Pancreas (tissue), 10 donors: Measurements from ENCODE around the gene HOXA6. TPM values are rescaled to one million over a fixed set of nuclear protein-coding genes. Genes with fewer than 3 reads are reported as not detected.

Source experiments
- ATAC-seq, 4 donors: fragments of 200-7000 bp; cut with Tn5 transposase; one replicate each; pipeline versions ENCODE4 v1.8.0 to v1.9.1; 2020; ENCODE audit warnings: mild to moderate bottlenecking in 4 of 4, moderate library complexity in 4 of 4
- DNase-seq, 6 donors: peaks; one replicate each; pipeline ENCODE4 v3.0.0-alpha.2; 2020
- FAIRE-seq: peaks from 2 replicates; lab custom pipeline; 2012; peaks lifted over from hg19 to GRCh38; lab: Jason Lieb, UNC
- H3K27ac ChIP-seq, 4 donors: fragments of 200-600 bp; sonication (generic); 1 replicate in 3 of 4; 2 replicates in 1 of 4; pipeline versions ENCODE4 v1.5.0 to v1.8.0; 2020
- H3K27me3 ChIP-seq, 4 donors: fragments of 200-600 bp; one replicate each; pipeline ENCODE4 v1.8.0; 2021
- H3K36me3 ChIP-seq, 3 donors: fragments of 200-600 bp; sonication (generic) in 1 of 3; one replicate each; pipeline versions ENCODE4 v1.5.0 to v1.8.0; 2020 to 2021
- H3K4me1 ChIP-seq, 3 donors: fragments of 200-600 bp; one replicate each; pipeline ENCODE4 v1.8.0; 2021
- H3K4me3 ChIP-seq, 4 donors: fragments of 200-600 bp; sonication (generic) in 2 of 4; one replicate each; pipeline versions ENCODE4 v1.5.0 to v1.8.0; 2020 to 2021
- H3K9me3 ChIP-seq, 4 donors: fragments of 200-600 bp; one replicate each; pipeline ENCODE4 v1.8.0; 2021
- CTCF ChIP-seq, 4 donors: fragments of 200-600 bp; sonication (generic) in 3 of 4; IDR thresholded peaks; one replicate each; pipeline versions ENCODE4 v1.5.0 to v1.8.0; 2021; ENCODE audit warnings: antibody characterized with exemption in 4 of 4
- WGBS, 2 donors: extraction: QIAGEN DNeasy Blood & Tissue Kit; methylation state at CpG; one replicate each; pipeline ENCODE4 v1.1.7; 2013; 5-methylcytosine and 5-hydroxymethylcytosine counted together
- intact Hi-C, 3 donors: fragments of 100-400 bp; cut with DNase I; formaldehyde crosslinking; loops; one replicate each; pipeline versions ENCODE4 v1.11.1 to v1.14.2; 2022
- polyA plus RNA-seq, 2 donors: library from polyadenylated mRNA; stranded (reverse); fragments of 200-250 nt; gene quantifications; one replicate each; pipeline ENCODE4 v1.2.3, GENCODE V29; 2013
- total RNA-seq, 6 donors: library from RNA; stranded (reverse); fragmentation: NEBNext Ultra II Directional in 4 of 6; extraction: Animal tissue kit (Norgen Biotek cat#: 25700) in 4 of 6; gene quantifications; one replicate each; pipeline versions ENCODE4 v1.2.1 to v1.2.4, GENCODE V29; 2021 to 2023
- donor health status: healthy with polysubstance abuse.
- donor health status: DM: no; HTN: no; CAD: no; lungs with moderate emphysema.
- donor health status: DM: no; HTN: no; CAD: no.
- donor health status: control.
- donor health status: control.
- donor health status: Bipolar disorder and iron deficiency.
- donor health status: DM: yes; HTN: yes; CAD: no.
- donor health status: DM: no; HTN: no; CAD: no.
- donor health status: DM: no; HTN: no; CAD: no.
- donor health status: DM: yes; HTN: yes; CAD: no.

The HOXA6 gene
- total and polyA plus RNA-seq, 8 donors, result 0.12 to 0.34 TPM; not detected in 6

- DNase-seq, result peak in 5 of 6 donors; percentile 37 to 81 (median 68)
- no peaks in the 10 kb centered on the region for H3K36me3 ChIP-seq
- peaks cover 0 to 75% (median 15%) of the 10 kb centered on the region in 4 donors for H3K27me3 ChIP-seq
- ATAC-seq, result peak in 3 of 4 donors; percentile 86 to 95 (median 91)
- H3K4me3 ChIP-seq, result peak within 1 kb of the TSS in 3 of 4 donors; percentile 24 to 46 (median 26)
- FAIRE-seq, result no peak
- peak within 1 kb of the TSS in 2 of 4 donors; percentile 43 to 50 for H3K27ac ChIP-seq
- WGBS, 2 donors, result 5 to 9% methylated on average over 43 to 67 of the region's 67 CpGs
- intact Hi-C loops, result no loop called here
- H3K9me3 ChIP-seq, result no peaks in the 10 kb centered on the region
- no peaks in the 10 kb centered on the region for H3K4me1 ChIP-seq
- no peak for TF ChIP-seq CTCF (IDR thresholded peaks at IDR 0.05)
Observed at GRCh38 chr7:27130540-27131389, 16.8 kb downstream of the HOXA6 start, which contains the start of gene HOXA4. Gene HOXA4, minus strand, starts transcription at chr7:27130757. Its CDS starts 24 bp downstream, at chr7:27130733.

GRCh38 chr7:27129729-27130539, 17.6 kb downstream of the HOXA6 start:
- Histone ChIP-seq H3K27me3 (peaks cover 0 to 70% (median 15%) of the 10 kb centered on the region in 4 donors), H3K9me3 (no peaks in the 10 kb centered on the region), H3K36me3 (no peaks in the 10 kb centered on the region), H3K4me3 (peak overlapping the region in 2 of 4 donors; percentile 26 to 46), H3K4me1 (no peaks in the 10 kb centered on the region), H3K27ac (peak overlapping the region in 2 of 4 donors; percentile 43 to 50)
- no peak for TF ChIP-seq CTCF (IDR thresholded peaks at IDR 0.05)
- FAIRE-seq (no peak), DNase-seq (no peak), ATAC-seq (peak in 2 of 4 donors; percentile 9 to 34)
- 5 to 10% methylated on average over 39 to 72 of the region's 72 CpGs for WGBS, 2 donors
- intact Hi-C loops, result no loop called here

GRCh38 chr7:27128776-27129728, 18.5 kb downstream of the HOXA6 start:
- Histone ChIP-seq H3K9me3 (no peaks in the 10 kb centered on the region), H3K27ac (no peak overlapping the region), H3K4me1 (no peaks in the 10 kb centered on the region), H3K36me3 (no peaks in the 10 kb centered on the region), H3K27me3 (peaks cover 0 to 75% (median 15%) of the 10 kb centered on the region in 4 donors), H3K4me3 (peak overlapping the region in 1 of 4 donors; percentile 46)
- no peak for DNase-seq
- intact Hi-C loops, result no loop called here
- 14 to 27% methylated on average over 28 of the region's 28 CpGs for WGBS, 2 donors
- no peak for TF ChIP-seq CTCF (IDR thresholded peaks at IDR 0.05)
- FAIRE-seq, result no peak
- no peak for ATAC-seq

- no peaks in the 10 kb centered on the region for H3K36me3 ChIP-seq
- no peaks in the 10 kb centered on the region for H3K4me1 ChIP-seq
- H3K27me3 ChIP-seq, result peaks cover 0 to 76% (median 12%) of the 10 kb centered on the region in 4 donors
- H3K9me3 ChIP-seq, result no peaks in the 10 kb centered on the region
- no peak overlapping the region for H3K4me3 ChIP-seq
- H3K27ac ChIP-seq, result no peak overlapping the region
- no peak for TF ChIP-seq CTCF (IDR thresholded peaks at IDR 0.05)
- intact Hi-C loops, result no loop called here
- 35 to 44% methylated on average over 2 of the region's 2 CpGs for WGBS, 2 donors
- DNase-seq (no peak), ATAC-seq (no peak), FAIRE-seq (no peak)
Observed at GRCh38 chr7:27128034-27128433, 19.5 kb downstream of the HOXA6 start.
